PFSK-1 (cell line): ENCODE measurements around the gene SNX33.

Experiments
- FOXP2 ChIP-seq: optimal IDR thresholded peaks from 2 replicates; pipeline ENCODE3; 2011; ENCODE audit warnings: borderline replicate concordance, control low read depth, inconsistent platforms; ENCODE audit not compliant: insufficient read depth; ENCODE audit errors: extremely low read length, extremely low read depth
- POLR2AphosphoS5 ChIP-seq: IDR thresholded peaks from 2 replicates; pipeline ENCODE4 v1.6.1; 2012; ENCODE audit warnings: low read depth, mild to moderate bottlenecking, control low read depth, low read length, moderate library complexity
- SIN3A ChIP-seq: IDR thresholded peaks from 2 replicates; pipeline ENCODE4 v1.6.1; 2012; ENCODE audit warnings: mild to moderate bottlenecking, low read length, moderate library complexity, borderline replicate concordance; ENCODE audit not compliant: insufficient read depth
- TAF1 ChIP-seq: IDR thresholded peaks from 2 replicates; pipeline ENCODE4 v1.6.1; 2012; ENCODE audit warnings: low read length, control low read depth, borderline replicate concordance; ENCODE audit not compliant: insufficient read depth
- TF ChIP-seq, protein P1 (sequence below), 2 experiments: IDR thresholded peaks; 2 replicates each; pipeline versions ENCODE4 v1.6.1 to v1.8.0; 2011 to 2012; ENCODE audit warnings: low read depth in 2 of 2, low read length in 2 of 2, control low read depth in 1 of 2, inconsistent platforms in 1 of 2, mild to moderate bottlenecking in 1 of 2, moderate library complexity in 1 of 2; ENCODE audit not compliant: insufficient read depth in 1 of 2

GRCh38 chr15:75646944-75647364 lies 758 bp upstream of the SNX33 start:
- TF ChIP-seq POLR2AphosphoS5 = no peak
- TF ChIP-seq, protein P1, sequence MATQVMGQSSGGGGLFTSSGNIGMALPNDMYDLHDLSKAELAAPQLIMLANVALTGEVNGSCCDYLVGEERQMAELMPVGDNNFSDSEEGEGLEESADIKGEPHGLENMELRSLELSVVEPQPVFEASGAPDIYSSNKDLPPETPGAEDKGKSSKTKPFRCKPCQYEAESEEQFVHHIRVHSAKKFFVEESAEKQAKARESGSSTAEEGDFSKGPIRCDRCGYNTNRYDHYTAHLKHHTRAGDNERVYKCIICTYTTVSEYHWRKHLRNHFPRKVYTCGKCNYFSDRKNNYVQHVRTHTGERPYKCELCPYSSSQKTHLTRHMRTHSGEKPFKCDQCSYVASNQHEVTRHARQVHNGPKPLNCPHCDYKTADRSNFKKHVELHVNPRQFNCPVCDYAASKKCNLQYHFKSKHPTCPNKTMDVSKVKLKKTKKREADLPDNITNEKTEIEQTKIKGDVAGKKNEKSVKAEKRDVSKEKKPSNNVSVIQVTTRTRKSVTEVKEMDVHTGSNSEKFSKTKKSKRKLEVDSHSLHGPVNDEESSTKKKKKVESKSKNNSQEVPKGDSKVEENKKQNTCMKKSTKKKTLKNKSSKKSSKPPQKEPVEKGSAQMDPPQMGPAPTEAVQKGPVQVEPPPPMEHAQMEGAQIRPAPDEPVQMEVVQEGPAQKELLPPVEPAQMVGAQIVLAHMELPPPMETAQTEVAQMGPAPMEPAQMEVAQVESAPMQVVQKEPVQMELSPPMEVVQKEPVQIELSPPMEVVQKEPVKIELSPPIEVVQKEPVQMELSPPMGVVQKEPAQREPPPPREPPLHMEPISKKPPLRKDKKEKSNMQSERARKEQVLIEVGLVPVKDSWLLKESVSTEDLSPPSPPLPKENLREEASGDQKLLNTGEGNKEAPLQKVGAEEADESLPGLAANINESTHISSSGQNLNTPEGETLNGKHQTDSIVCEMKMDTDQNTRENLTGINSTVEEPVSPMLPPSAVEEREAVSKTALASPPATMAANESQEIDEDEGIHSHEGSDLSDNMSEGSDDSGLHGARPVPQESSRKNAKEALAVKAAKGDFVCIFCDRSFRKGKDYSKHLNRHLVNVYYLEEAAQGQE (IDR thresholded peaks at IDR 0.05; ENCODE audit: insufficient read depth in 1 of 2, low read depth in 2 of 2, low read length in 2 of 2) = no peak
- TF ChIP-seq SIN3A = no peak
- no peak for TF ChIP-seq TAF1
- no peak for TF ChIP-seq FOXP2
